CD14-positive monocyte (primary cell): ENCODE measurements around the gene CYP27A1. TPM values are rescaled to one million over a fixed set of nuclear protein-coding genes. Genes with fewer than 3 reads are reported as not detected.

Source experiments
- DNase-seq, 3 donors: peaks; one replicate each; pipeline ENCODE4 v3.0.0-alpha.2; 2011 to 2022
- H2AFZ ChIP-seq: 2 replicates; pipeline ENCODE4 v1.6.0; 2012; ENCODE audit warnings: mild to moderate bottlenecking, low read depth, low read length, inconsistent platforms; ENCODE audit not compliant: insufficient read depth, poor library complexity, severe bottlenecking
- H3K27ac ChIP-seq, 2 donors: 1 replicate in 1 of 2; 2 replicates in 1 of 2; pipeline ENCODE4 v1.5.1; 2012 to 2013; ENCODE audit warnings: low read length in 2 of 2, control low read depth in 1 of 2, inconsistent platforms in 1 of 2, low read depth in 1 of 2, mild to moderate bottlenecking in 1 of 2
- H3K27me3 ChIP-seq, 2 donors: one replicate each; pipeline versions ENCODE4 v1.6.0 to v1.6.1; 2011 to 2013; ENCODE audit warnings: low read length in 2 of 2; ENCODE audit not compliant: control insufficient read depth in 2 of 2, insufficient read depth in 2 of 2
- H3K36me3 ChIP-seq, 2 donors: replicated peaks in 1 of 2; 1 replicate in 1 of 2; 2 replicates in 1 of 2; pipeline versions ENCODE4 v1.5.1 to v1.6.1; 2012 to 2013; ENCODE audit warnings: low read length in 2 of 2, control low read depth in 1 of 2, inconsistent platforms in 1 of 2, mild to moderate bottlenecking in 1 of 2; ENCODE audit not compliant: insufficient read depth in 2 of 2, control insufficient read depth in 1 of 2
- H3K4me1 ChIP-seq, 2 donors: 1 replicate in 1 of 2; 2 replicates in 1 of 2; pipeline versions ENCODE4 v1.5.1 to v1.6.1; 2012 to 2013; ENCODE audit warnings: low read length in 2 of 2, control low read depth in 1 of 2, inconsistent platforms in 1 of 2, mild to moderate bottlenecking in 1 of 2, moderate library complexity in 1 of 2; ENCODE audit not compliant: insufficient read depth in 2 of 2, control insufficient read depth in 1 of 2
- H3K4me2 ChIP-seq: replicated peaks from 2 replicates; pipeline ENCODE3; 2012; ENCODE audit warnings: low read length, moderate library complexity, mild to moderate bottlenecking; ENCODE audit not compliant: poor library complexity, severe bottlenecking; ENCODE audit errors: extremely low read depth
- H3K4me3 ChIP-seq, 3 experiments: fragments of 200-600 bp in 1 of 3; sonication (generic) in 1 of 3; replicated peaks in 1 of 3; 1 replicate in 2 of 3; 2 replicates in 1 of 3; pipeline ENCODE4 v1.5.1; 2011 to 2013; ENCODE audit warnings: low read length in 3 of 3, mild to moderate bottlenecking in 3 of 3, control low read depth in 2 of 3, low read depth in 2 of 3, inconsistent platforms in 1 of 3, moderate library complexity in 1 of 3
- H3K79me2 ChIP-seq: 2 replicates; pipeline ENCODE4 v1.6.0; 2012; ENCODE audit warnings: mild to moderate bottlenecking, control low read depth, inconsistent platforms, low read length, moderate library complexity; ENCODE audit not compliant: insufficient read depth
- H3K9ac ChIP-seq: 2 replicates; pipeline ENCODE4 v1.6.0; 2017; ENCODE audit warnings: low read length, mild to moderate bottlenecking; ENCODE audit not compliant: insufficient read depth, poor library complexity, severe bottlenecking
- H3K9me3 ChIP-seq, 2 donors: replicated peaks in 1 of 2; 1 replicate in 1 of 2; 2 replicates in 1 of 2; pipeline versions ENCODE4 v1.5.1 to v1.6.1; 2012 to 2013; ENCODE audit warnings: low read length in 2 of 2, control low read depth in 1 of 2; ENCODE audit not compliant: control insufficient read depth in 1 of 2, insufficient read depth in 1 of 2
- H4K20me1 ChIP-seq: 2 replicates; pipeline ENCODE4 v1.6.0; 2012; ENCODE audit warnings: mild to moderate bottlenecking, low read length, control low read depth, moderate library complexity; ENCODE audit not compliant: insufficient read depth
- H3K27ac Mint-ChIP-seq, 7 donors: one replicate each; pipeline ENCODE4 v1.8.0; 2020; ENCODE audit warnings: mild to moderate bottlenecking in 7 of 7, mixed read lengths in 7 of 7, moderate library complexity in 6 of 7, inconsistent platforms in 2 of 7
- H3K27me3 Mint-ChIP-seq, 3 donors: one replicate each; pipeline ENCODE4 v1.8.0; 2021 to 2022; ENCODE audit warnings: low read depth in 3 of 3, mild to moderate bottlenecking in 3 of 3, mixed read lengths in 3 of 3, moderate library complexity in 3 of 3, inconsistent platforms in 1 of 3
- H3K36me3 Mint-ChIP-seq, 2 donors: one replicate each; pipeline ENCODE4 v1.8.0; 2020; ENCODE audit warnings: mixed read lengths in 2 of 2, inconsistent platforms in 1 of 2, mild to moderate bottlenecking in 1 of 2
- H3K4me1 Mint-ChIP-seq: one replicate; pipeline ENCODE4 v1.8.0; 2020; ENCODE audit warnings: mild to moderate bottlenecking, mixed read lengths
- H3K4me3 Mint-ChIP-seq, 2 donors: one replicate each; pipeline ENCODE4 v1.8.0; 2020; ENCODE audit warnings: mild to moderate bottlenecking in 2 of 2, mixed read lengths in 2 of 2, moderate library complexity in 1 of 2
- H3K9me3 Mint-ChIP-seq, 7 donors: one replicate each; pipeline ENCODE4 v1.8.0; 2020 to 2022; ENCODE audit warnings: mixed read lengths in 7 of 7, mild to moderate bottlenecking in 6 of 7, moderate library complexity in 6 of 7, inconsistent platforms in 2 of 7
- WGBS: methylation state at CpG from one replicate; pipeline ENCODE4 v1.1.5; 2013; ENCODE audit warnings: missing lambda C conversion rate; ENCODE audit not compliant: insufficient coverage; 5-methylcytosine and 5-hydroxymethylcytosine counted together
- intact Hi-C, 2 donors: fragments of 100-400 bp; cut with micrococcal nuclease; formaldehyde crosslinking; loops; one replicate each; pipeline versions ENCODE4 v1.15.0 to v1.15.1; 2023
- polyA plus RNA-seq, 3 donors: library from polyadenylated mRNA; depleted of rRNA in 1 of 3; unstranded in 2 of 3; stranded (reverse) in 1 of 3; fragments of 300-500 nt in 2 of 3; fragments of >200 nt in 1 of 3; fragmentation: Illumina TruSeq in 2 of 3; gene quantifications; 1 replicate in 2 of 3; 2 replicates in 1 of 3; pipeline ENCODE4 v1.2.3, GENCODE V29; 2012 to 2021
- TF ChIP-seq, protein P1 (sequence below): fragments of 200-600 bp; IDR thresholded peaks from one replicate; pipeline ENCODE4 v1.8.0; 2022; ENCODE audit warnings: antibody characterized with exemption, mild to moderate bottlenecking

The CYP27A1 gene
- polyA plus RNA-seq, 3 donors = 151 to 218 (median 214) TPM

DNA sequence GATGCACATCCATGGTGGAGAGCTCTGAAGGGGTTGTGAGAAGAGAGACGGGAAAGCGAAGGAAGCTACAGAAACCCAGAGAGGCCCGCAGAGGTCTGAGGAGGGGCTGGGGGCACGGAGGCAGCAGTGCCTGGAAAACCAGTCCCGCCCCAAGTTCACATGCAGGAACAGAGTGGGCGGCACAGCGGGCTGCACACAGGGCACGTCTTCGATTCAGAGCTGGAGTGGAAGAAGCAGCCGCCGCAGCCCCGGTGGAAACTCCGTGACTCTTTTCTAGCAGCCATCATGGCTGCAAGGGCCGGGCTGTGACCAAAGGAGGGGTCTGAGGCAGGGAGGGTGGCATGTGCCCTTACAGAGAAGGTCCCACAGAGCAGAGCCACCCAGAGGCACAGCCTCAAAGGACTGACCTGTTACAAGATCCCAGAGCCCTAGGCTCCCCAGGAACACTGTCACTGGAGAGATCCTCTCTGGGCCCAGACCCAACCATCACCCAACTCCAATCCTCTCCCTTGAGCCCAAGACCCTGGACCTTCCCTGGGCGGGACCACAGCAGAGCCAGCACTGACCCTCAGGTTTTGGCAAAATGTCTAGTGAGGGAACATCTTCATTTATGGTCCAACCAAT is 38.9 kb downstream of the CYP27A1 start:
- H3K4me2 ChIP-seq = no peak overlapping the region
- peaks cover 2 to 28% of the 10 kb centered on the region in 2 donors for H3K36me3 ChIP-seq
- Mint-ChIP-seq H3K27ac (peak overlapping the region; percentile 81 to 96 (median 93)), H3K27me3 (peaks cover 5 to 23% (median 11%) of the 10 kb centered on the region in 3 donors), H3K9me3 (peaks cover 0 to 5% (median 2%) of the 10 kb centered on the region in 7 donors), H3K4me1 (peaks cover 47% of the 10 kb centered on the region), H3K4me3 (peak overlapping the region in 1 of 2 donors; percentile 19), H3K36me3 (peaks cover 49 to 57% of the 10 kb centered on the region in 2 donors)
- TF ChIP-seq, protein P1, sequence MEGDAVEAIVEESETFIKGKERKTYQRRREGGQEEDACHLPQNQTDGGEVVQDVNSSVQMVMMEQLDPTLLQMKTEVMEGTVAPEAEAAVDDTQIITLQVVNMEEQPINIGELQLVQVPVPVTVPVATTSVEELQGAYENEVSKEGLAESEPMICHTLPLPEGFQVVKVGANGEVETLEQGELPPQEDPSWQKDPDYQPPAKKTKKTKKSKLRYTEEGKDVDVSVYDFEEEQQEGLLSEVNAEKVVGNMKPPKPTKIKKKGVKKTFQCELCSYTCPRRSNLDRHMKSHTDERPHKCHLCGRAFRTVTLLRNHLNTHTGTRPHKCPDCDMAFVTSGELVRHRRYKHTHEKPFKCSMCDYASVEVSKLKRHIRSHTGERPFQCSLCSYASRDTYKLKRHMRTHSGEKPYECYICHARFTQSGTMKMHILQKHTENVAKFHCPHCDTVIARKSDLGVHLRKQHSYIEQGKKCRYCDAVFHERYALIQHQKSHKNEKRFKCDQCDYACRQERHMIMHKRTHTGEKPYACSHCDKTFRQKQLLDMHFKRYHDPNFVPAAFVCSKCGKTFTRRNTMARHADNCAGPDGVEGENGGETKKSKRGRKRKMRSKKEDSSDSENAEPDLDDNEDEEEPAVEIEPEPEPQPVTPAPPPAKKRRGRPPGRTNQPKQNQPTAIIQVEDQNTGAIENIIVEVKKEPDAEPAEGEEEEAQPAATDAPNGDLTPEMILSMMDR = no peak
- no peak overlapping the region for H3K9ac ChIP-seq
- peaks cover 22 to 25% of the 10 kb centered on the region in 2 donors for H3K4me1 ChIP-seq
- H3K27ac ChIP-seq = peak overlapping the region; percentile 53 to 68
- no peaks in the 10 kb centered on the region for H4K20me1 ChIP-seq
- no peaks in the 10 kb centered on the region for H3K9me3 ChIP-seq
- intact Hi-C loops = loop anchor here (5.0 kb wide), 3 partner anchors 74 to 94 kb away; no protein-coding TSS in a partner anchor
- H3K4me3 ChIP-seq = no peak overlapping the region
- H3K79me2 ChIP-seq = no peaks in the 10 kb centered on the region
- WGBS = 95% methylated on average over 14 of the region's 15 CpGs
- peaks cover 0 to 2% of the 10 kb centered on the region in 2 donors for H3K27me3 ChIP-seq
- no peak for DNase-seq
- H2AFZ ChIP-seq = no peak overlapping the region

DNA sequence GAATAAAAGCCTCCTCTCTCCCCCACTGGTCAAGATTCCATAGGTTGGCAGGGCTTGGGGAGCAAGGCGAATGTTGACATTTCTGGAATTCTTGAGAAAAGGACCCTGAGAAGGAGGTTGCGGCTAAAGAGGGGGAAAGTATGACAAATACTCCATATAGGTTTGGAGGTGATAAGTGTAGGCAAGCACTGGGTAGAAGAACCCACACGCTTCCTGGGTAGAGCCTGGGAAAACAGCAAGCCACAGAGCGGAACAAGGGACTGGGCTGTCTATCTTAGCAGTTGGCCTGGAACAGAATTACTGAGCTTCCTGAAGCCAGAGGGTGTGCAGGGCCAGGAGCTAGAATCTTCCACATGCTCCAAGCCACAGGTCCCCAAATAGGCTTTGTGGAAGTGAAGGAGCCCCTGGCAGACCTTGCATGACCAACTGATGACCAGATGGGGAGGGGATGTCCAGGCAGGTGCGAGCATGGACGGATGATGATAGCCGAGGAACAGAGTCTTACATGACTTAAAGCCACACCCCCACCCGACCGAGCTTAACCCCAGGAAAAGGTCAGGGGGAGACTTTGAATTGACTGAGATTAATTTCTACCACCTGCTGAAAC is 39.8 kb downstream of the CYP27A1 start:
- no peak for DNase-seq
- Histone ChIP-seq H3K27ac (no peak overlapping the region), H2AFZ (no peak overlapping the region), H4K20me1 (no peaks in the 10 kb centered on the region), H3K79me2 (no peaks in the 10 kb centered on the region), H3K36me3 (peaks cover 0 to 20% of the 10 kb centered on the region in 2 donors), H3K9ac (no peak overlapping the region), H3K9me3 (no peaks in the 10 kb centered on the region), H3K4me2 (no peak overlapping the region), H3K4me1 (peaks cover 26 to 31% of the 10 kb centered on the region in 2 donors), H3K4me3 (no peak overlapping the region), H3K27me3 (peaks cover 0 to 2% of the 10 kb centered on the region in 2 donors)
- Mint-ChIP-seq H3K36me3 (peaks cover 42 to 48% of the 10 kb centered on the region in 2 donors), H3K4me1 (peaks cover 49% of the 10 kb centered on the region), H3K27ac (peak overlapping the region in 4 of 7 donors; percentile 68 to 96 (median 94)), H3K9me3 (peaks cover 0 to 6% (median 2%) of the 10 kb centered on the region in 7 donors), H3K27me3 (peaks cover 4 to 19% (median 11%) of the 10 kb centered on the region in 3 donors), H3K4me3 (peak overlapping the region in 1 of 2 donors; percentile 39)
- WGBS = 100% methylated on average over 4 of the region's 9 CpGs
- intact Hi-C loops = loop anchor here (5.0 kb wide), 3 partner anchors 74 to 94 kb away; no protein-coding TSS in a partner anchor
- TF ChIP-seq, protein P1 = no peak
